Mesothelial cell of epicardium (in vitro differentiated cells): ENCODE results near the gene NEUROD4. TPM values are rescaled to one million over a fixed set of nuclear protein-coding genes. Genes with fewer than 3 reads are reported as not detected.

Experiments
- DNase-seq, 2 experiments: peaks; one replicate each; pipeline ENCODE4 v3.0.0; 2021; ENCODE audit warnings: low spot score in 2 of 2; ENCODE audit not compliant: unreplicated experiment in 2 of 2
- H3K27ac Mint-ChIP-seq: 2 replicates; pipeline ENCODE4 v1.8.0; 2021; ENCODE audit warnings: mixed read lengths
- H3K27me3 Mint-ChIP-seq: 2 replicates; pipeline ENCODE4 v1.8.0; 2021; ENCODE audit warnings: low read depth, mixed read lengths
- H3K36me3 Mint-ChIP-seq: 2 replicates; pipeline ENCODE4 v1.8.0; 2021; ENCODE audit warnings: mixed read lengths
- H3K4me1 Mint-ChIP-seq: 2 replicates; pipeline ENCODE4 v1.8.0; 2021; ENCODE audit warnings: mixed read lengths
- H3K4me3 Mint-ChIP-seq: 2 replicates; pipeline ENCODE4 v1.8.0; 2021; ENCODE audit warnings: mild to moderate bottlenecking, moderate library complexity, mixed read lengths
- H3K9me3 Mint-ChIP-seq: 2 replicates; pipeline ENCODE4 v1.8.0; 2021; ENCODE audit warnings: mixed read lengths
- total RNA-seq: library from RNA; stranded (reverse); gene quantifications from 3 replicates; pipeline ENCODE4 v1.2.1, GENCODE V29; 2021
- TF ChIP-seq, protein P1 (sequence below): fragments of 200-600 bp; sonication (generic); IDR thresholded peaks from one replicate; pipeline ENCODE4 v1.5.0; 2021; ENCODE audit warnings: antibody characterized with exemption; ENCODE audit not compliant: unreplicated experiment

NEUROD4 gene
- total RNA-seq, 1 donor from 2014 or later: not detected

GRCh38 chr12:54975875-54976274, 43.9 kb upstream of the NEUROD4 start:
- Mint-ChIP-seq H3K27me3 (peaks cover 10% of the 10 kb centered on the region), H3K36me3 (no peaks in the 10 kb centered on the region), H3K27ac (no peak overlapping the region), H3K4me3 (no peak overlapping the region), H3K4me1 (no peaks in the 10 kb centered on the region), H3K9me3 (no peaks in the 10 kb centered on the region)
- TF ChIP-seq, protein P1, sequence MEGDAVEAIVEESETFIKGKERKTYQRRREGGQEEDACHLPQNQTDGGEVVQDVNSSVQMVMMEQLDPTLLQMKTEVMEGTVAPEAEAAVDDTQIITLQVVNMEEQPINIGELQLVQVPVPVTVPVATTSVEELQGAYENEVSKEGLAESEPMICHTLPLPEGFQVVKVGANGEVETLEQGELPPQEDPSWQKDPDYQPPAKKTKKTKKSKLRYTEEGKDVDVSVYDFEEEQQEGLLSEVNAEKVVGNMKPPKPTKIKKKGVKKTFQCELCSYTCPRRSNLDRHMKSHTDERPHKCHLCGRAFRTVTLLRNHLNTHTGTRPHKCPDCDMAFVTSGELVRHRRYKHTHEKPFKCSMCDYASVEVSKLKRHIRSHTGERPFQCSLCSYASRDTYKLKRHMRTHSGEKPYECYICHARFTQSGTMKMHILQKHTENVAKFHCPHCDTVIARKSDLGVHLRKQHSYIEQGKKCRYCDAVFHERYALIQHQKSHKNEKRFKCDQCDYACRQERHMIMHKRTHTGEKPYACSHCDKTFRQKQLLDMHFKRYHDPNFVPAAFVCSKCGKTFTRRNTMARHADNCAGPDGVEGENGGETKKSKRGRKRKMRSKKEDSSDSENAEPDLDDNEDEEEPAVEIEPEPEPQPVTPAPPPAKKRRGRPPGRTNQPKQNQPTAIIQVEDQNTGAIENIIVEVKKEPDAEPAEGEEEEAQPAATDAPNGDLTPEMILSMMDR: no peak
- no peak for DNase-seq

DNA sequence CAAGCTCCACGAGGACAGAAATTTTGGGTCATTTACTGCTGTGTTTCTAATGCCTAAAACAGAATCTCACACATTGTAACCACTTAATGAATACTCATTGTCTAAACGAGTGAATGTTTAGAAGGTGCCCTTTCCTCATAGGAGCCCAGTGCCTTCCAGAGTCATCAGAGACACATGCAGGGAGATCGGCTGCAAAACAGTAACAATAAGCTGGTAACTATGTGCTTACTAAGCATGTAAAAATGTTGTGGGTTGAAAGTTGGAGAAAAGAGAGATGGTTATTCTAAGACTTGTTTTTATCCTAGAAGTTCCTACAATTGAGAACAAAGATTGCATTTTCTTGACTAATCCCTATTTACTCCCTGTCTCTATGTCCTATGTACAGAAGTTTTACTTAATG, 42.6 kb upstream of the NEUROD4 start:
- Mint-ChIP-seq H3K4me1 (no peaks in the 10 kb centered on the region), H3K27ac (no peak overlapping the region), H3K4me3 (no peak overlapping the region), H3K36me3 (no peaks in the 10 kb centered on the region), H3K9me3 (no peaks in the 10 kb centered on the region), H3K27me3 (peaks cover 13% of the 10 kb centered on the region)
- TF ChIP-seq, protein P1: no peak
- DNase-seq: no peak

DNA sequence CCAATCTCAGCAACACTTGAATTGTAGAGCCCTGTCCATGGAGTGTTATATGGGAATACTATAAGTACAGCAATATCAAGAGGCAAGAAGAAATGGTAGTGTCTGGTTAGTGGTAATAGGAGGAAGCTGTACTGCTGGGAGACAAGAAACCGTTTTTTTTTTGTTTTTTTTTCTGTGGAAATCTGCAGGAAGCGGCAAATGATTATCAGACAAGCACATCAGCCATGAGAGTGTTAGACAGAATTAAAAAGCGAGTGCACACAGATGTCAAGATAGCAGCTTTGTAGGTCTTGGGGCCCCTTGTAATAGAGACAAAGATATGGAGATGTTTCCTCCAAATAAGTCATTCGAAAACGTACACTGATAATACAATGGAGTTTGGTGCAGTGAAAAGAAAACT, 41.9 kb upstream of the NEUROD4 start:
- Mint-ChIP-seq H3K4me3 (no peak overlapping the region), H3K27me3 (peaks cover 18% of the 10 kb centered on the region), H3K4me1 (no peaks in the 10 kb centered on the region), H3K9me3 (no peaks in the 10 kb centered on the region), H3K36me3 (no peaks in the 10 kb centered on the region), H3K27ac (no peak overlapping the region)
- TF ChIP-seq, protein P1: no peak
- DNase-seq: no peak

DNA sequence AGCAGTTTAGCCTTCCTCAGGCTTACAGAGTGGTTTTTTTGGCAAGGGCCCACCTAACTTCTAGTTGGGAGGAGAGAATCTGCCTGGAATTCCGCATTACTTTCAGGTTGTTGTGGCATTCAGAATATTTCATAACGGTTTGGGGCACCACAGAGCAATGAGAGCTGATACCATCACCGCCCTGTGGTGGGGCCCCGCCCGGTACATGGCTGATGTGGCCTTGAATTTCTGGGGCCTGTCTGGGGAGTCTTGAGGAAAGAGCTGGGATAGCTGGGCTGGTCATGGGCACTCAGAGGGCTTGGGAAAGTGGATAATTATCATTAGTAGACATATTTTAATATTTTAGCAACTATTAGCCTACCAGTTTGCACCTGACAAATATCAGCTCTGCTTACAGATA, 39.4 kb upstream of the NEUROD4 start:
- no peak overlapping the region for H3K4me3 Mint-ChIP-seq
- H3K4me1 Mint-ChIP-seq: no peaks in the 10 kb centered on the region
- no peaks in the 10 kb centered on the region for H3K36me3 Mint-ChIP-seq
- DNase-seq: no peak
- no peaks in the 10 kb centered on the region for H3K9me3 Mint-ChIP-seq
- peaks cover 30% of the 10 kb centered on the region for H3K27me3 Mint-ChIP-seq
- no peak overlapping the region for H3K27ac Mint-ChIP-seq
- TF ChIP-seq, protein P1: no peak

- DNase-seq: no peak
- no peak overlapping the region for H3K27ac Mint-ChIP-seq
- H3K27me3 Mint-ChIP-seq: peaks cover 32% of the 10 kb centered on the region
- H3K9me3 Mint-ChIP-seq: no peaks in the 10 kb centered on the region
- H3K36me3 Mint-ChIP-seq: no peaks in the 10 kb centered on the region
- no peak overlapping the region for H3K4me3 Mint-ChIP-seq
- H3K4me1 Mint-ChIP-seq: no peaks in the 10 kb centered on the region
- TF ChIP-seq, protein P1: no peak
Observed at GRCh38 chr12:54981796-54982195, 38.0 kb upstream of the NEUROD4 start.

DNA sequence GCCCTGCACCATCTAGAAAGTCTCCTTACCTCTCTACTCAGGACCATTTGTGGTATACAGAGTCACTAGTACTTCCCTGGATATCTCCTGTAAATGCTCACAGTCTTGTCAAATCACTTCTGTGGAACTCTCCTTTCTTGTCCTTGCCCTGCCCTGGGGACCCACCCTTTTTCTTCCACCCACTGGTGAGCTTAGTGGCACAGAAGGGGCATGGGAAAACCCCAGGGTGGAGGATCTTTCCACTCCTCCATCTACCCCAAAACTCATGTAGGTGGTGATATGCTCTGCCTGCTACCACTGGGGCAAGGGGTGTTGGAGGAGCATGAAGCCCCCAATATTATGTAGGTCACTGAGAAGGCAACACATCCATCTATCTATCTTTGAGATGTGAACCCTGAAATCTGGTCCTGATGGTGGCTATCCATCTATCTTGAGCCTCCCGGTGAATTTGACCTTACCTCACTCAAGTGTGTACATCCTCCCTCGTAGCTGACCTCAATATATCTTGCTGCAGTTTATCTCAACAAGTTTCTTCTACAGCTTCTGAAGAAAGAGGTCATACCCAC, 36.2 kb upstream of the NEUROD4 start:
- Mint-ChIP-seq H3K9me3 (no peaks in the 10 kb centered on the region), H3K4me1 (peaks cover 1% of the 10 kb centered on the region), H3K4me3 (no peak overlapping the region), H3K27ac (no peak overlapping the region), H3K27me3 (peaks cover 30% of the 10 kb centered on the region), H3K36me3 (no peaks in the 10 kb centered on the region)
- DNase-seq: no peak
- TF ChIP-seq, protein P1: no peak
